ENCODE measurements around the gene FBXL3.
"Not testable (repeated sequence)": the region's sequence is repeated elsewhere in the genome, so short reads cannot be mapped to it uniquely, and the experiment has no call there.

FBXL3 gene

DNA sequence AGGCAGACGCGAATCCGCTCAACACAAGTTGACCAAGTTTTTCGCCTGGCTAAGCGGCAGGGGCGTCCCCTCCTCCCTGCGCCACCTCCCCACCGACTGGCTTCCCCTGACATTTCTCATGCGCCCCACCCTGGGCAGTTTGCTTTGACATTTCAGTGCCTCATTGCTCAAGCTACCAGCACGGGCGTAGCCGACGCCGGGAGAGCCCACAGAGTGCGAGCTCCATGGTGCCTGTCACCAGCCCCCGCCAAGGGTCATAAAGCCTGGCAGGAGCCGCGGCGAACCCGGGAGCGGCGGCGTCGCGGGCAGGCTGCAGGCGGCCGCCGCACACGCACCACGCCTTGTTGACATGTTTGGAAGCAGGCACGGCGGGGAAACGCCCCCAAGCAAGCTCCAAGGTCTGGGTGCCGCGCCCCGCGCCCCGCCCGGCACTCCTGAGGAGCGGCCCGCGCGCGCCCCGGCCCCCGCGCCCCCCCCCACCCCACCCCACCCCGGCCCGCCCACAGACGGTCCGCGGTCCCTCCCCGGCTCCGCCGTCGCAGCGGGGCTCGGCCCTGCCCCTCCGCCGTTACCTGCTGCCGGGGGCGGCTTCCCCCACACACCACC is 601 bp downstream of the FBXL3 start:
- peak; percentile 75 to 84 for DNase-seq

GRCh38 chr13:77022341-77022740 is 4.6 kb downstream of the FBXL3 start:
- DNase-seq: no peak

DNA sequence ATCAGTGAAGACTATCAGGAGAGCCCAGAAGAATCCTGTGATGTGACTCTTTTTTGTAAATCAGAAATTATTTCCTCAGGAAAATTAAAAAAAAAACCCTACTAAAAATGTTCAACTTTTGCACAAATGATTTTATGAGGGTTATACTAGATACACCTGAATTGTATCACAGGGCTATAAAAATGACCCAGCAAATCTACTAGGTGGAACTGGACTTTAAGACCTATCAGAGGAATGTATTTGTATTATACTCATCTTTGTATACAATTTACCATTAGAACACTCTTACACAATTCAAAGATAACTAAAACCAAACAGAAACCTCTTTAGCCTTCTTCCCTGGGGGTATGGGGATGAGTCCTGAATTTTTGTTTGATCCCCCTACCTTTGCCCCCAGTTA is 7.2 kb downstream of the FBXL3 start:
- no peak for DNase-seq

DNA sequence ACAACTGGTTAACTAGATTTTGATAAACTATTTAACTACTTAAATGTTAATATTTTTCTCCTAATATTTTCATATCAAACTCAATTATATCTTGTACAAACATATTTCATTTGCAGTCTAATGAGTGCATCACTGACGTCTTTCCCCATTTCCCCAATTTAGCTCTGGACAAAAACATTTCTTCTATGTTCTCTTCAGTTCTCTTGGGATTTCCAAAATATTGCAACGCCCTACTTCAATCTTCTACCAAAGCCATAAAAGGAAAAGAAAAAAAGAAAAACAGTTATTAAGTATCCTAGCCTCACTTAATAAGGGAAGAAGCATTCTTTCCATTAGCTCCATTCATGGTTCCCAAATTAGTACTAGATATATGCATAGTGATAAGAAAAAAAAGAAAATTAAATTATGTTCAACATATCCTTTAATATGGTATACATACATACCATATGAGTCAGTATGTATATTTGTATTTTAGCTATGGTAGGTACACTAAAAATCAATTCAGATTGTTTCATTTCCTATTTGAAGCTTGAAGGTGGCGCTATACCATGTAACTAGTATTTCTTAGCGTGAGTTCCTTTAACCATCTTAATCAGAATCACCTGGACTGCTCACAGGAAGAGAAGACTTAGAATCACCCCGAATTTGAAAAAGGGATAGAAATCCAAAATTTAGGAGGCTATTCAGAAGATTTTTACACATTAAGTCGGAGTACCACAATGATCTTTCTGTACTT is 9.9 kb downstream of the FBXL3 start:
- DNase-seq: no peak

GRCh38 chr13:77016251-77016812 is 10.6 kb downstream of the FBXL3 start:
- DNase-seq: no peak

- no peak for DNase-seq
Observed at GRCh38 chr13:77014906-77015685, 11.9 kb downstream of the FBXL3 start.

DNA sequence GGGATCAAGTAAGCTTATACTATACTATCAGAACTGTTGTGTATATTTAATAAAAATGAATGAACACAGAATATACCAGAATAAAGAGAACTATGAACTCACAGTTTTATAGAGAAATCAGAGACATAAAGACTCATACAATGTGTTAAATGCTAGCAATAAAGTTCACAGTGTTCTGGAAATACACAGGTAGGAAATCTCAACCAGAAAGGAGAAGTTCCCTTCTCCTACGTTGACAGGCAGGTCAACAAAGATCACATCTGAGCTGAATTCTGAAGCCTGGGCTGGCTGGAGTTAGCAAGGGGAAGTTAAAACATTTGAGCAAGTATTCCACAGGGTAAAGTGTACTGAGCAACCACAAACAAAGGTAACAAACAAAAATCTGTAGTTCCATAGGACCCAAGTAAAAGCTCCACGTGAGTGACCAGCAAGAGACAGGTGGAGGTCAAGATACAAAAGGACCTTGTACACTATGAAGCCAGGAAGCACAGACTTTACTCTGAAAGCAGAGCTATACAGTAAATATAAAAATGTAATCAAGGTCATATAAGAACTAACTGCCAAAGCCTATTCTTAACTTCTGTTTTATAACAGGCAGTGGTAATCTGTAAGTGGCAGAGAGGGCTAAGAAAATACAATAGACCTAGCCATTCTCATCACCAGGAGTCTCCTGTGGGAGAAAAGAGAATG is 13.0 kb downstream of the FBXL3 start:
- no peak for DNase-seq

- DNase-seq: not testable (repeated sequence)
Observed at GRCh38 chr13:77009719-77010118, 17.2 kb downstream of the FBXL3 start.

- DNase-seq: no peak
Observed at GRCh38 chr13:77009011-77009410, 17.9 kb downstream of the FBXL3 start.

DNA sequence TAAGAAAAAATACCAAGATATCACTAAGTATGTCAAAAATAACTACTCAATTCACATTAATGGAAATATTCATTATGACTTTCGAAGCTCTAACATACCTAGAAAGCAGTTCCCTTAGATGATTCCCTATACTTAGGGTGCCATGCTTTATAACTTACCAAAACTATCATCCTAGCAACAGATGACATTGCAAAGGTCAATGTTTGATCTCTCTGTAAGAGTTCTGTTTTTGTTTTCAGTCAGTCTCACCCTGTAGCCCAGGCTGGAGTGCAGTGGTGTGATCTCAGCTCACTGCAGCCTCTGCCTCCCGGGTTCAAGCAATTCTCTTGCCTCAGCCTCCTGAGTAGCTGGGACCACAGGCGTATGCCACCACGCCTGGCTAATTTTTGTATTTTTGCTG is 18.6 kb downstream of the FBXL3 start:
- DNase-seq: not testable (repeated sequence)

DNA sequence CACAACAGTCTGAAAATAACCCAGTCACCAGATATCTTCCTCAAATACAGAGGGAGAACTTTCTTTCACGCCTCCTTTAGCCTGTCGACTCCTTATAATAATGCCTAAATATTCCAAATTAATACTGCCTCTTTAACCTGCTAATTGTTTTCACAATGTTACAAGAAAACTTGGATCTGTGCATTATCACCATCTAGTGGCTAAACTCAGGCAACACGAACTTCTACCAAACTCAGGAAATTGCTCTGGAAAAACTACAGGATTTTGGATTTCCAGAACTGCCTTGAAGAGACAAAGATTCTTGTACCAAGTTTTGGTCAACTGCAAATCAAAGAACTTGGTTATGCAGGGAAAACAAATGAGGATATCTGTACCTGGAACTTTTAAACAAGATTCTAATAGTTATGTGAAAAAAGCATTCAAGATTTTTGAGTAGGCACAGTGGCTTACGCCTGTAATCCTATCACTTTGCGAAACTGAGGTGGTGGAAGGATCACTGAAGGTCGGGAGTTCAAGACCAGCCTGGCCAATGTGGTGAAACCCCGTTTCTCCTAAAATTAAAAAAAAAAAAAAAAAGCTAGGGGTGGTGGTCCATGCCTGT is 24.3 kb downstream of the FBXL3 start:
- DNase-seq: peak in 1 of 2 donors; percentile 35

DNA sequence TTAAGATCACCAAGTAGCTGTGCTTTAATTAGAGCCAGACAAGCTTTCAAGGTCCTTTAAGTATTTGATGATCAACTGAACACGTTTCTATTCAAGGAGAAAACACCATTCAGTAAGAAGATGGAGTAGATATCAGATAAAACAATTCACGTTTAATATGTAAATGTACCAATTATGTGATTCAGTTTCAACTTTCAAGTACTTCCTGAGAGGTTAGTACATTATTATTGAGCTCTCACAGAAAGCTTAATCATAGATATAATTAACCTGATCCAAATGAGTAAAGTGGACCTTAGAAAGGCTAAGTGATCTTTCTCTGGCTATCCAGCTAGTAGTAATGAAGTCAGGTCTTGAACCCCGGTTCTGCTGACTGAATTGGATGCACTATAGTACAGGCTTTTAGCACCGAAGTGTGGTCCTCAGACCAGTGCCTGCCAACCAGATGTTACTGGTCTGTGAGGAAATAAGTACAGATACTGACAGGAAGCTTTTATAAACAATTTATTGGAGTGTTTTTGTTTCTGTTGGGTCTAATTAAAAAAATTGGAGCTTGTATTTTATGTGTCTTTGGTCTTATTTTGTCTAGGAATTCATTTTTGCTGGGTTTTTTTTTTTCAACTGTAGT is 24.9 kb downstream of the FBXL3 start:
- no peak for DNase-seq

DNA sequence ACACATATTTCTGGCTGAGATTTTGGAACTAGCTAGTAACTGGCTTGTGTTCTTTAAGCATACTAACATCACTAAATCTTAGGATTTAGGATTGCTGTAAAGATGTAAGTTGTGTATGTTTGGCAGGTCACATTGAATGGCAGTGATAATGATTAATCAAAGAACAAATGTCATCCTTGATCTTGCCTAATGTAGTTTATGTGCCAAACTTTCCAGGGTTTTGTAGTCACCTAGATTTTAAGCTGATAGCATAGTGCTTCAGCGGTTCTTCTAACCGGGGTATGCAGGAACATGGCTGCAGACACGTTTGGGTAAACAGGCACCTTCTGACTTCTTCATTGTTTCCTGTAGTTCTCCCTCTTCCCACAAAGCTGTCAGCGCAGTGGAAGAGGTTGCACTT is 25.4 kb downstream of the FBXL3 start:
- no peak for DNase-seq

DNA sequence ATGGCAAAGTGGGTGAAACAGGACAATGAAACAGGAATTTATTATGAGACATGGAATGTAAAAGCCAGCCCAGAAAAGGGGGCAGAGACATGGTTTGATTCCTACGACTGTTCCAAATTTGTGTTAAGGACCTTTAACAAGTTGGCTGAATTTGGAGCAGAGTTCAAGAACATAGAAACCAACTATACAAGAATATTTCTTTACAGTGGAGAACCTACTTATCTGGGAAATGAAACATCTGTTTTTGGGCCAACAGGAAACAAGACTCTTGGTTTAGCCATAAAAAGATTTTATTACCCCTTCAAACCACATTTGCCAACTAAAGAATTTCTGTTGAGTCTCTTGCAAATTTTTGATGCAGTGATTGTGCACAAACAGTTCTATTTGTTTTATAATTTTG is 26.5 kb downstream of the FBXL3 start:
- no peak for DNase-seq

DNA sequence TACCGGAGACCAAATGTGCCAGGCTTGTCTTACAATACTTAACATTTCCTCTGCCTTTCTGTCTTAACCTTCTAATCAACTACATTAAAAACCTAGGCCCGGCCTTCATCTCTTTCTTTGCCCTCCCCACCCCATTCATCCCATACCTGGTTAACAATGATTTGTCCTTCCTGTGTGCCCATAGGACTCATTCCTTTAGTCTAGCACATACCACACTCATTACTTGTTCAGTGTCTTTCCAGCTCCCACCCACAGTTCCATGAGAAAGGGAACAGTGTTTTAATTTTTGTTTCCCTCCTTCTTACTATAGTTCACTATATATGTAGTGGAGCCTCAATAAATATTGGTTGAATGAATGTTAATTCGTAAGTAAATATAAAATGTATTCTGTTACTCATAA is 32.7 kb downstream of the FBXL3 start:
- DNase-seq: no peak

GRCh38 chr13:76993473-76993872 is 33.5 kb downstream of the FBXL3 start:
- DNase-seq: no peak

DNA sequence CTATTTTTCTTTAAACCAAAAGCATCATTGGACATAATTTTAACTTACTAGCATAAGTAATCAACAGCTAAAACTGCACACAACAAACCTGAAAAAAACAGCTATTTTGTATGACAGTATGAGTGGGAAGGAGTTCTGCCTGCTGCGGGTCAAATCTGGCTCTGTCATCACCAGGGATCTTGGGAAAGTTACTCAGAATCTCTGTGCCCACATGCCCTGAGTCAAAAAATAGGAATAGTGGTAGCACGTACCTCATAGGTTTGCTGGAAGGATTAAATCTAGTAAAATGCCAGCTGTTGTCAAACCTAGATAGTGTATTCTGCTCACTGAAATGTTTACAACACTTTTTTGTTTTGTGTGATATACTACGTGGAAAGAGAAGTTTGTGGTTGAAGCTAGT is 33.9 kb downstream of the FBXL3 start:
- no peak for DNase-seq

GRCh38 chr13:76992548-76993001 is 34.4 kb downstream of the FBXL3 start:
- DNase-seq: peak in 1 of 2 donors; percentile 30

- peak; percentile 96 for DNase-seq
Observed at GRCh38 chr13:76991796-76992547, 35.0 kb downstream of the FBXL3 start, which contains the start of gene CLN5. CLN5 (plus strand) TSS chr13:76992081; CDS start chr13:76992099, 18 bp downstream.

GRCh38 chr13:76991432-76991795 is 35.5 kb downstream of the FBXL3 start:
- DNase-seq: peak; percentile 82 to 89

DNA sequence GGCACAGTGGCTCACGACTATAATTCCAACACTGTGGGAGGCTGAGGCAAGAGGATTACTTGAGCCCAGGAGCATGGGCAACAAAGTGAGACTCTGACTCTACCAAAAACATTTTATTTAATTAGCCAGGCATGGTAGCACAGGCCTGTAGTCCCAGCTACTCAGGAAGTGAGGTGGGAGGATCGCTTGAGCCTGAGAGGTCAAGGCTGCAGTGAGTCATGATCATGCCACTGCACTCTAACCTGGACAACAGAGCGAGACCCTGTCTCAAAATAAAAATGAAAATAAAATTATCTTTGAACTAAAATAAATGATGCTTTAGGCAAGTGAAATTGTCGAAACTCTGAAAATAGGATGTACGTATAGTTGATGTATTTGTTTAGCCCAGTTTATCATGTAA is 43.3 kb downstream of the FBXL3 start:
- no peak for DNase-seq

All from CD4-positive, alpha-beta T cell treated with Interferon alpha-2 for 1 hour (primary cell).